NCI-H187 treated with DMSO at 0.1 percent for 48 hours (cell line): Measurements from ENCODE around the gene GPR37L1.
A peak's percentile ranks its signal among the peaks of the same experiment; 100 is the strongest.
"Not testable (repeated sequence)": the region's sequence is repeated elsewhere in the genome, so short reads cannot be mapped to it uniquely, and the experiment has no call there.

Source experiments
- DNase-seq: peaks from one replicate; lab custom pipeline; 2025; lab: John Stamatoyannopoulos, UW

The GPR37L1 gene

DNA sequence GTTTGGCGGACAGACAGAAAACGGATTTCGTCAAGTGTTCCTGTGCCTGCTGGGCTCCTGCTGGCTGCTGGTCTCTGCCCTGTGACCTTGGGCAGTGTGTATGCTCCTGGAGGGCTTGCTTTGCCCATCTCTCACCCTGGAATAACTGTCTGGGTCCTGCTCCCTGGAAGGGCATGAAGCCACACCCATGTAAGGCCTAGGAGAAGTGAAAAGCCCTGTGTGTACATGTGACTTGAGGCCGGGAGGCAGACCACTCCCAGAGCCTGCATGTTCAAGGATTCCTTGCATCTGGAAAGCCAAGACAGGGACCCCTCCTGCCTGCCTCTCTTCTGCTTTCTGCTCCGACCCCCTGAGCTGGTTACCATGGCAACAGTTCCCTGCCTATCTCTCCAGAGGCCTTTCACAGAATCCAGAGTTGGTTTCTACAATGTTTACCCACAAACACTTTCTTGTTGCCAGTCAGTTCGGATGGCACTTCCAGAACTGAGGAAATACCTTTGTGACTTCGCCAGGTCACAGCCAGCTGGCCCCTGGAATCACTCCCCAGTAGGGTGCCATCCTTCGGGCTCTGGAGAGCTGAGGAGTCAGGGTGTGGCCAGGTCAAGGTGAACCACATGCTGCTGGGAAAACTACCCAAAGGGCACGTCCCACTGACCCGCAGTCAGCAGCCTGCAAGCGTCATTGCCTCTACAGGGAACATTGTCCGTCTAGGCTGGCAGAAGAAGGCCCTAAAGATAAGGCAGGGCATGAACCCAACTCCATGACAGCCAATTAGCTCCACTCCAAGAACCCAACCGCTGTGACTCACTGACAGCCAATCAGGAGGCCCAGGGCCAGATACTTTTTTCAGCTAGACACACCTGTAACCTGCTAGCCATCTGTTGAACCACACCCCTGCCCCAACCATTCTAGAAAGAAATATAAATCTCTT lies 14.7 kb upstream of the GPR37L1 start:
- peak; percentile 71 for DNase-seq

DNA sequence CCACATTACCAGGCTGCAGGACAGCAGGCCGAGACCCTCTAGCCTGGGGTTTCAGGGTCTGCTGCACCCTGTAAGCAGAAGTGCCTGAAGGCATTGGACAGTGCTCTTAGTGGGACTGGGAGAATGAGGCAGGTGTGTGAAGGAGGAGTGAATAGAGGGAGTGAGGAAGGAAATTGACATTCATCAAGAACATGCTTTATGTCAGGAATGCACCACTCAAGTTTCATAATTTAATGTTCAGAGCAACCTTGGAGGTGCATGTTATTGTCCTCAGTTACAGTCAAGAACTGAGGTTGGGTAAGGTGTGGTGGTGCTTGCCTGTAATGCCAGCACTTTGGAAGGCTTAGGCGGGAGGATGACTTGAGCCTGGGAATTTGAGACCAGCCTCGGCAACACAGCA lies 11.7 kb upstream of the GPR37L1 start:
- DNase-seq = no peak

DNA sequence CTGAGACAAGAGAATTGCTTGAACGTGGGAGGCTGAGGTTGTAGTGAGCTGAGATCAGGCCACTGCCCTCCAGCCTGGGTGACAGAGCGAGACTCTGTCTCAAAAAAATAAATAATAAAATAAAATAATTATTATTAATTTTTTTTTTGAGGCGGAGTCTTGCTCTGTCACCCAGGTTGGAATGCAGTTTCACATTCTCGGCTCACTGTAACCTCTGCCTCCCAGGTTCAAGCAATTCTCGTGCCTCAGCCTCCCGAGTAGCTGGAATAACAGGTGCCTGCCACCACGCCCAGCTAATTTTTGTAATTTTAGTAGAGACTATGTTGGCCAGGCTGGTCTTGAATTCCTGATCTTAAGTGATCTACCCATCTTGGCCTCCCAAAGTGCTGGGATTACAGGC lies 11.1 kb upstream of the GPR37L1 start:
- DNase-seq = not testable (repeated sequence)

DNA sequence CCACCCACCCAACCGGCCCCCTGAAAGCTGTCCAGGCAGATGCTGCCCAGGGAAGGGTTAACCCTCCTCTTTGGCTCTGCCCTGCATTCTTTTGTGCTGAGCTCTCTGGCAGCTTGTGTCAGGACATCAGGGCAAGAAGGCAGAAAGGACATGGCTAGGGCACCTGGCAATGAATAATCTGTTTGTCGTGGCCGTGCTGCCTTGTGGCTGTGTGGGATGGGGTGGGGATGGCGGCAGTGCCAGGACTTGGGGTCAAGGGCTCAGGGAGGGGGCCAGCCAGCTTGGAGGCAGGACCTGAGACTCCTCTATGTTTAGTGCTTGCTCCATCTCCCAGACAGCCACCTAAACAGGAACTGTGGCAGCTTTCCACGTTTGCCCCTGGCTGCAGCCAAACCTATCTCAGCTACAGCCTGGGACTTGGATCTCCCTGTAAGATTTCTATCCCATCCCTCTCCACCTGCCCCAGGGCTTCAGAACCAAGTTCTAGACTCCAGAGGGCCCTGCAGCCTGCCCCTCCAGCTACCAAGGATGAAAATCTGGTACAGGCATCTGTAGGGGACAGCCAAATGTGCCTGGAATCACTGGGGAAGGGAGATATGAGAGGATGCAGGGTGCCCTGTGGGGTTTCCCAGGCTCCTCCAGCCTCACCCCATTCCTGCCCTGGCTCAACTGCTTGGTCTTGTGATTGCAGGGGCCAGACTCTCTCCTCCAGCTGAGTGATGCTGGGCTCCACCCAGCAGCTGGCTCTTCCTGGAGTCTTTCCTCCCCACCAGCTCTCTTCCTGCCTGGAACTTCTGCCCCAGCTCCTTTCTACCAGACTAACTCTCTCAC lies 9.6 kb upstream of the GPR37L1 start:
- DNase-seq = no peak

DNA sequence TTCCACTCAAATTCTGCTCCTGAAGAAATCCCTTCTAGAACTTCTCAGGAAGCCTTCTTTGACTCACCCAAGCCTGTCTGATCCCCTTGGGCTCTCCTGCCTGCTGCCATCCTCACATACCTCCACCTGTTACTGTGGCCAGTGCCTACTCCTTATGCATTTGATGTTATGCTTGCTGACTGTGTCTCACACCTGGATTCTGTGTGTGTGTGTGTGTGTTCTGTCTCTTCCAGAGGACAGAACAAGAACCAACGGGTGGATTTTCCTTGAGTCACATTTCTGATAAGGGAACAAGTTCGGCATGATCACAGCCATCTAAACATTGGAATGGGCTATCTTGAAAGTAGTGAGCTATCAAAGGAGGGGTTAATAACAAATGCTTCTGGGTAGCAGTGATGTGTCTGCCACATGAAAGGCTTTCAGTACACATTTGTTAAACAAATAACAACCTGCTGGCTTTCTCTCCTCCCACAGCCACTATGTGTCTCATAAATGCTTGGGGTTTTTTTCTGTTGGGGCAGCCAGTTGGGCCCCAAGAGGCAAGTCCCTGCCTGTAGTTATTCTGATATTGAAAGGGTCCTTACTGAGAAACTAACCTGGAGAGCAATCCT lies 8.9 kb upstream of the GPR37L1 start:
- no peak for DNase-seq

DNA sequence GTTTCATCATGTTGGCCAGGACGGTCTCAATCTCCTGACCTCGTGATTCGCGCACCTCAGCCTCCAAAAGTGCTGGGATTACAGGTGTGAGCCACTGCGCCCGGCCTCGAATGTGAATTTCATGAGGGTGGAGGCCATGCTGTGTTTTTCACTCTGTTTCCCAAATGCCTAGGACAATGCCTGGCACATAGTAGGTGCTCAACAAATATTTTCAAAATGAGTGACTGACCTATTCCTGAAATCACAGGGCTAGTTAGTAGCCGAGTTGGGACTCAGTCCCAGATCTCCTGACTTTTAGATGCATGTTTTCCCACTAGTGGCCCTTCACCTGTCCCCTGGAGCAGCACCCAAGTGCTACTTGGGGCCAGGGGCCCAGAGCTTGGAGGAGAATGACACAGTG lies 6.4 kb upstream of the GPR37L1 start:
- no peak for DNase-seq

DNA sequence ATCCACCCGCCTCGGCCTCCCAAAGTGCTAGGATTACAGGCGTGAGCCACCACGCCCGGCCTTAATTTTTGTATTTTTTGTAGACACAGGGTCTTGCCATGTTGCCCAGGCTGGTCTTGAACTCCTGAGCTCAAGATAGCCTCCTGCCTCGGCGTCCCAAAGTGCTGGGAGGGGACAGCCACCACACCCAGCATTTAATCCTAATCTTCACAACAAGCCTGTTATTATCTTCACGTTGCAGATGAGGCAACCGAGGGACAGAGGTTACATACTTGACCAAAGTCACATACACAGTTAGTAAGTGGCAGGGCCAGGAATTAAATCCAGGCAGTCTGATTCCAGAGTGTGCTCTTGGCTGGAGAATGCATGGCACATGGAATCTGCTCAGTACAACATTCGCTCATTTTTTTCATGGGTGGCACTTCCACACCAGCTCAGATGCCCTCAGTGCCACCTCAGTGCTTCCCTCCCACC lies 4.8 kb upstream of the GPR37L1 start:
- DNase-seq = no peak

DNA sequence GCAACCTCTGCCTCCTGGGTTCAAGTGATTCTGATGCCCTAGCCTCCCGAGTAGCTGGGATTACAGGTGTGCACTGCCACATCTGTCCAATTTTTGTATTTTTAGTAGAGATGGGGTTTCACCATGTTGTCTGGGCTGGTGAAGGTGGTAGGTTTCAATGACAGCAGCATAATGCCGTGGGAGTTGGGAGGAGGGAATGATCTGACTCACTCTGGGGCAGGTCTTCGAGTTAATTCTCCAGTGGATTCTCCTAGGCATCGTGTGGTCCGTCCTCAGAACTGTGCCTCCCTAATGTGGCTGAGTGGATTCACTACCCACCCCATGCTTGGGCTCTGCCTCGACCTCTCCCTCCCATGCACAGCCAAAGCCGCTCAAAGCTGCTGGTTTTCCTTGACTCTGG lies 1.7 kb upstream of the GPR37L1 start:
- DNase-seq = no peak

DNA sequence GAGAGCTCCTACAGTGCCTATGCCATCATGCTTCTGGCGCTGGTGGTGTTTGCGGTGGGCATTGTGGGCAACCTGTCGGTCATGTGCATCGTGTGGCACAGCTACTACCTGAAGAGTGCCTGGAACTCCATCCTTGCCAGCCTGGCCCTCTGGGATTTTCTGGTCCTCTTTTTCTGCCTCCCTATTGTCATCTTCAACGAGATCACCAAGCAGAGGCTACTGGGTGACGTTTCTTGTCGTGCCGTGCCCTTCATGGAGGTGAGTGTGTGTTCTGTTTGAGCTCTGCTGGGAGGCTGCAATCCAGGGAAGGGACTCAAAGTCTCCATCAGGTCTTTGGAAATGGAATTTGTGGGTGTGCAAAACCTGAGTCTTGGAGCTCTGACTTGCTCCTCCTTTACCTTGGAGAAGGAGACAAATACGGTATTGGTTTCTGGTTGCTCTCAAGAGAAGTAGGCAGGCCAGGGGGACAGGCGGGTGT lies 658 bp downstream of the GPR37L1 start:
- no peak for DNase-seq

DNA sequence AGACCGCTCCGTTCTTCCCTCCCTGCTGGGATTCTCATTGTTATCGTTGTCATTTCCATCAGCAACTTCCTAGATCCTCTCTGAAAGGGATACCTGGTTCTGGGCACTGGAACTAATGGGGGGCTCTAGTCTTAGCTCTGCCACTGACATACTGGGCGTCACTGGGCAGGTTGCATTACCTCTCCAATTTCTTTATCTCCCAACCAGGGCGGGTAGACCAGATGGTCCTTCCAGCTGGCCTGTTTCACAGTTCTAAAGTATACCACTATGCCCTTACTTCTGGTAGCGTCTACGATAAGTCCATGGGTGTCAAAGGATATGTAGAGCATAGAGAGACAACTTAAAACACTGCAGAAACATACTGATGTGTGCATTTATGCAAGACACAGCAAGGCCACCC lies 1.4 kb downstream of the GPR37L1 start:
- DNase-seq = no peak

DNA sequence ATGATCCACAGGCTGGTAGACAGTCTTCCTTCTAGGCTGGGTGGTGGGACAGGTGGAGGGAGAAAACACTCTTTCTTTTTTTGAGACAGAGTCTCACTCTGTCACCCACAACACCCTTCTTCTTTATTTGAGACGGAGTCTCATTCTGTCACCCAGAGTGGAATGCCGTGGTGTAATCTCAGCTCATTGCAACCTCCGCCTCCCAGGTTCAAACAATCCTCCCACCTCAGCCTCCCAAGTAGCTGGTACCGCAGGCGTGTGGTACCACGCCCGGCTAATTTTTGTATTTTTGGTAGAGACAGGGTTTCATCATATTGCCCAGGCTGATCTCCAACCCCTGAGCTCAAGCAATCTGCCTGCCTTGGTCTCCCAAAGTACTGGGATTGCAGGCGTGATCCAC lies 2.9 kb downstream of the GPR37L1 start:
- DNase-seq = no peak

DNA sequence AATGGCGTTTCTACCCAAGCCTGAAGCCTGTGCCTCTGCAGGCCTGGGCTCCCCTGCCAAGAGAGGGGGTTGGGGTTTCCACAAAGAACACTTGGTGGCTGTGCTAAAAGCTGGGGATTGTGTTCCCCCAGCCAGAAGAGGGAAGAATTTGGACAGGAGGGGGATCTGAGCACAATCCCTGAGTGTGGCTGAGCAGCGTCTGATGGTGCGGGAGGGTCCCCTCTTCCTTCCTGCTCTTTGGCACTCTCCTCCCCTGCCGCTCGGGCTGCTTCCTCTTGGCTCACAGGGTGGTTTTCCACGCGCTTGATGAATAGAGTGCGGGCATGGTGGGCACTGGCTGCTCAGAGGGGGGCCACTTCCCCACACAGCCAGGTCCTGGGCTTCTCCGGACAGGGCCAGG lies 3.7 kb downstream of the GPR37L1 start:
- DNase-seq = no peak

DNA sequence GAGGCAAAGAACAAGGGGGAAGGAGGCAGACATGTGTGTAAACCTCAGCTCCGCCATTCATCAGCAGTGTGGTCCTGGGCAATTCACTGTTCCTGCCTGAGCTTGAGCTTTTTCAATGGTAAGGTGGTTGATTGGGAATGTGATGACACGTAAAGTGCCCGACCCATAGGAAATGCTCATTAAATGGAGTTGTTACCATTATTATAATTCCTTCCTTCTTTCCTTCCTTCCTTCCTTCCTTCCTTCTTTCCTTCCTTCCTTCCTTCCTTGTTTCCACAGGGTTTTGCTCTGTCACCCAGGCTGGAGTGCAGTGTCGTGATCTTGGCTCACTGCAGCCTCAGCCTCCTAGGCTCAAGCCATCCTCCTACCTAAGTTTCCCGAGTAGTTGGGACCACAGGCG lies 4.3 kb downstream of the GPR37L1 start:
- no peak for DNase-seq

DNA sequence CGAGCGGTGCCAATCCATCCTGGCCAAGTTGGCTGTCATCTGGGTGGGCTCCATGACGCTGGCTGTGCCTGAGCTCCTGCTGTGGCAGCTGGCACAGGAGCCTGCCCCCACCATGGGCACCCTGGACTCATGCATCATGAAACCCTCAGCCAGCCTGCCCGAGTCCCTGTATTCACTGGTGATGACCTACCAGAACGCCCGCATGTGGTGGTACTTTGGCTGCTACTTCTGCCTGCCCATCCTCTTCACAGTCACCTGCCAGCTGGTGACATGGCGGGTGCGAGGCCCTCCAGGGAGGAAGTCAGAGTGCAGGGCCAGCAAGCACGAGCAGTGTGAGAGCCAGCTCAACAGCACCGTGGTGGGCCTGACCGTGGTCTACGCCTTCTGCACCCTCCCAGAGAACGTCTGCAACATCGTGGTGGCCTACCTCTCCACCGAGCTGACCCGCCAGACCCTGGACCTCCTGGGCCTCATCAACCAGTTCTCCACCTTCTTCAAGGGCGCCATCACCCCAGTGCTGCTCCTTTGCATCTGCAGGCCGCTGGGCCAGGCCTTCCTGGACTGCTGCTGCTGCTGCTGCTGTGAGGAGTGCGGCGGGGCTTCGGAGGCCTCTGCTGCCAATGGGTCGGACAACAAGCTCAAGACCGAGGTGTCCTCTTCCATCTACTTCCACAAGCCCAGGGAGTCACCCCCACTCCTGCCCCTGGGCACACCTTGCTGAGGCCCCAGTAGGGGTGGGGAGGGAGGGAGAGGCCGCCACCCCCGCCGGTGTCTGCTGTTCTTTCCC lies 5.3 kb downstream of the GPR37L1 start:
- DNase-seq = no peak

DNA sequence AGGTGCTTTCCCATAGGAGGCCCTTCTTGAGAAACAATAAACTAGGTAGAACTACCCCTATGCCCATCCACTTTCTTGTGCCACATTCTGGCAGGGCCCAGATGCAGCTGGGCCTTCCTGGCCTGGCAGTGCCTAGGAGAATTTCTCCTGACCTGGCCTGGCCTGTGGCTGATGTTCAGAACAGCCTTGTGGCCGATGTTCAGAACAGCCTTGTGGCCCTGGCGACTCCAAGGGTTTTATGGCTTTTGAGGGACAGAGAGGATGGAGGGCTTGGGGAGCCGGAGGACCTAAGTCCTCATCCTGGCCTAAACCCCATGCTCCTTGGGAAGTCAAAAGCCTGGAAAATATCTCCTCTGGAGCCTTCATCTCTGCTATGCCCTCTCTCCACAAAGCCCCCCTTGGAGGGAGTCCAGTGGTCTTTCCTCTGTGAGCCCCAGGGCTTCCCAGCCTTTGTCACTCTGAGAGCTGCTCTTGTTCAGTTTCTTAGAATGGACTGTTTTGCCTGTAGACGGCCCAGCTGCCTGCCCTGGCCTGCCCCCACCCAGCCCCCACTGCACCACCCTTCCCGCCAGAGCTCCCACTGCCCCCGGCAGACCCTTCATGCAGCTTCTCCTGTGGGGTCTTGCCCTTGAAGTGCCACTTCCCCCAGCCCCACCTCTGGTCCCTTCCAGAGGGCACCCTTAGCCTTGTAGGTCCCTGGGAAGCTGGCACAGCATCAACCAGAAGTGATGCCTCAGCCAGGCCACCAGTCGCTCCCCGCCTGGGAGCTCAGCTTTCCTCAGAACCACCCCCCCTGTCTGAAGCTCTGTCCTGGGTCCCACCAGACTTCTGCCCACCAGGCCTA lies 7.0 kb downstream of the GPR37L1 start:
- no peak for DNase-seq

DNA sequence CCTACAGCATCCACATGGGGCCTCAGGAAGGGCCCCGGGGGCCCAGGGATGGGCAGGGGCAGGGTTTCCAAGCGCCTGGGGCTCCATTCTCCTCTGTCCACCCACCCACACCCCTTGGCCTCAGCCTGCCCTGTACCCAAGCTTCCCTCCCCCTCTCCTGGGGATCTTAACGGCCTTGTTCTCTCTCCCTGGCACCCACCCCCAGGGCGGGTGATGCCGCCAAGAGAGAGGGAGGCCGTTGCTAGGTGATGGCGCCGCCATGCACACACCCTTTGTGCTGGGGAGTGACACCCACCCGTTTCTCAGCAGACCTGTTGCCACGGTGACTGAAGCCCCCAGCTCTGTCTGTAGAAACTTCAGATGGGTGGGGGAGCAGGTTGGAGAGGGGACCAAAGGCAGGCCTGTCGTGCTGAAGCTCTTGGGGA lies 7.6 kb downstream of the GPR37L1 start:
- no peak for DNase-seq

DNA sequence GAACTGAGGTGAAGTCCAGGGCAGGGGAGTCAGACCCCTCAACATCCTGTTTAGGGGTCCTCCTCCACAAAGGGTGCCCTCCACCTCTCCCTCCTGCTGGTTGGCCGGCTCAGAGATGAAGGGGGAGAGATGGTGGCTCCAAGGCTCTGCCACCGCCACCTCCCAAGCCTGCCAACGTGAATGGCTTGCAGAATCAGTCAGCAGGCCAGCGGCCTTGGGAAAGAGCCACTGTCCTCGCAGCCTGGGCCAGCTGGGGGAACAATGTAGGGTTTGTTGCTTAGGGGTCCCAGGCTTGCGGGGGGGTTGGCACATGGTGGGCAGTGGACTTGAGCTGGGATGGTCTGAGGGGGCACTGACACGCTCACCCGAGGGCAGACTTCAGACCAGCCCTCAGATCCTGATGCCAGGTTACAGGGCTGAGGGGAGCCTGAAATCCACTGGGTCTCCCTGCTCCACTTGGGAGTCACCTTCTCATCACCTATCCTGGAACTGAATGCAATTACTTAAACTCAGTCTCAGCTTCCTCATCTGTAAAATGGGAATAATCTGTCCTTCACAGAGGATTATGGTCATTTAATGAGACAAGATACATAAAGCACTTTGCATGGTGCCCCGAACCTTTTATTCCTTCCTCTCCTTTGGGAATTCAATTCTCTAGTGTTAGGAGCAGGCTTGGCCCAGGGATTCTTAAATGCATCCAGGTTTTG lies 8.3 kb downstream of the GPR37L1 start:
- no peak for DNase-seq

DNA sequence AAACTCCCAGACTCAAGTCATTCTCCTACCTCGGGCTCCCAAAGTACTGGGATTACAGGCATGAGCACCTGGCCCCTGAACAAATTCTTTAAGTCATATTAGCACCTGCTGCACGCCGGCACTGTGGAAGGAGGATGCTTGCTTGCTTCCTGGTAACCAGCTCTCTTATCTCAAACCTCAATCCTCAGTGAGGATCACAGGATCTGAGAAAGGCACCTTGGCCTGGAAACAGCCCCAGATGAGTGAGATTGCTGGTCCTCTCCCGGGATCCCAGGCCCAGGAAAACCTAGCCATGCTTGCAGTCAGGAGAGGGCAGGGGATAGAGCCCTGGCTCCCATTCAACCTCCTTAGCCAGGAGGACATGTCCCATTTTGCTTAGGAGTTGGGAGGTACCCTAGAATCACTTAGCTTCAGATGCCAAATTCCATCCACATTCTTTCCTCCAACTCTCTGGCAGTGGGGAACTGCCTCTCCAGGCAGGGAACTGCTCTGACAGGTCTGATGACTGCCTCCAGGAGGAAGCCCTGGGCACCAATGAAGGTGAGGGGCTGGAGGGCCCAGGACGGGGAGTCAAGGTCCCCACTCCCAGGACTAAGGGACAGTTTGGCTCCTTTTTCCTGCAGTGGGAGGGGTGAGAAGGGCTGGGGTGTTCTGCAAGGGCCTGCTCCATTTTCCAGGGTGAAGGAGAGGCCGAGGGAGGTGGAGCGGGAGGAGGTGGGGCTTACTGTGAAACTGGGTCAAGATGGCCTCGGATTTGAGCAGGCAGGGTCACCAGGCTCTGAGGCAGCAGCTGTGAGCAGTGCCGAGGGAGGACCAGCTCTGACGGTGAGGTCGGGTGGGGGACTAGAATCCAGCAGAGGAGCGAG lies 9.5 kb downstream of the GPR37L1 start:
- no peak for DNase-seq

DNA sequence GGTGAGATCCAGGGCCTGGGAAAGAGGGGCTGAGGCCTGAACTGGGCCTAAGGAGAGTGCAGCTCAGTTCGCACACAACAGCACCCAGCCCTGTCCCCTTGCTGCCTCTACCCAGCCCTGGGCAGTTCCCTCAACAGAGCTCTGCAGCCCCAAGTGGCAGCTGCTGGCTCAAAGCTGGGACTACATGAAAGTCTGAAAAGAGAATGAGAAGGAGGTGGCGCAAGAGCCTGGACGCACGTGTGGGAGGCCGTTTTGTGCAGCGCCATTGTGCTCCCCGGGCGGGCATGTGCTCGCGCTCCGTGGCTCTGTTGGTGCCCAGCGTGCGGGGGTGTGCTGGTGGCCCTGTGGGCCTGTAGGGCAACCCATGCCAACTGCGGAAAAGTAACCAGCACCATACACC lies 10.3 kb downstream of the GPR37L1 start:
- no peak for DNase-seq
